Measurements from ENCODE around the gene DSCAM. TPM values are rescaled to one million over a fixed set of nuclear protein-coding genes. Genes with fewer than 3 reads are reported as not detected.

The DSCAM gene
- total and polyA plus RNA-seq, 8 donors = 0.37 TPM; not detected in 7

DNA sequence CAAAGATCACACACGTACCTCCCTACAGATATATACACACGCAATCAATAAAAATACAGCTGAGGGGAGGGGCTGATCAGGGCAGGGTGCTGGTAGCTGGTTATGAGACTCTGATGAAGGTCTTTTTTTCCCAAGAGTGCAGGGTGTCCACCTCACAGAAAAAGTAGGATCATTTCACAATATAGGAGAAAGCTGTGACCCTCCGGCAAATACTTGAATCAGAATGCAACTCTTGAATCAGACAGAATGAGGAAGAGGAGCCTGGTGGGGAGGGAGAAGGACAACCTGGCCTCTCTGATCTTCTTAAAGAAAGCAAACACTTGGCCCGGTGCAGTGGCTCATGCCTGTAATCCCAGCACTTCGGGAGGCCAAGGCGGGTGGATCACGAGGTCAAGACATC lies 710.4 kb downstream of the DSCAM start:
- WGBS, 5 donors = 84 to 94% (median 90%) methylated on average over 7 of the region's 7 CpGs
- no peaks in the 10 kb centered on the region for H3K4me1 ChIP-seq
- H3K4me3 ChIP-seq = no peak overlapping the region
- no peak for TF ChIP-seq POLR2A (IDR thresholded peaks at IDR 0.05)
- TF ChIP-seq, protein P1, sequence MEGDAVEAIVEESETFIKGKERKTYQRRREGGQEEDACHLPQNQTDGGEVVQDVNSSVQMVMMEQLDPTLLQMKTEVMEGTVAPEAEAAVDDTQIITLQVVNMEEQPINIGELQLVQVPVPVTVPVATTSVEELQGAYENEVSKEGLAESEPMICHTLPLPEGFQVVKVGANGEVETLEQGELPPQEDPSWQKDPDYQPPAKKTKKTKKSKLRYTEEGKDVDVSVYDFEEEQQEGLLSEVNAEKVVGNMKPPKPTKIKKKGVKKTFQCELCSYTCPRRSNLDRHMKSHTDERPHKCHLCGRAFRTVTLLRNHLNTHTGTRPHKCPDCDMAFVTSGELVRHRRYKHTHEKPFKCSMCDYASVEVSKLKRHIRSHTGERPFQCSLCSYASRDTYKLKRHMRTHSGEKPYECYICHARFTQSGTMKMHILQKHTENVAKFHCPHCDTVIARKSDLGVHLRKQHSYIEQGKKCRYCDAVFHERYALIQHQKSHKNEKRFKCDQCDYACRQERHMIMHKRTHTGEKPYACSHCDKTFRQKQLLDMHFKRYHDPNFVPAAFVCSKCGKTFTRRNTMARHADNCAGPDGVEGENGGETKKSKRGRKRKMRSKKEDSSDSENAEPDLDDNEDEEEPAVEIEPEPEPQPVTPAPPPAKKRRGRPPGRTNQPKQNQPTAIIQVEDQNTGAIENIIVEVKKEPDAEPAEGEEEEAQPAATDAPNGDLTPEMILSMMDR (IDR thresholded peaks at IDR 0.05) = no peak
- intact Hi-C loops (cut with DNase I; ENCODE audit: low total_unique reads) = no loop called here
- no peak for DNase-seq
- H3K27me3 ChIP-seq = peaks cover 0 to 15% (median 0%) of the 10 kb centered on the region in 3 donors
- no peak overlapping the region for H3K27ac ChIP-seq
- H3K9me3 ChIP-seq = peaks cover 0 to 8% (median 4%) of the 10 kb centered on the region in 4 donors
- H3K36me3 ChIP-seq = no peaks in the 10 kb centered on the region

- H3K9me3 ChIP-seq = peaks cover 0 to 8% (median 4%) of the 10 kb centered on the region in 4 donors
- no peaks in the 10 kb centered on the region for H3K4me1 ChIP-seq
- intact Hi-C loops (cut with DNase I; ENCODE audit: low total_unique reads) = no loop called here
- no peaks in the 10 kb centered on the region for H3K36me3 ChIP-seq
- H3K27ac ChIP-seq = no peak overlapping the region
- no peak for TF ChIP-seq POLR2AphosphoS5 (IDR thresholded peaks at IDR 0.05)
- TF ChIP-seq EP300 (IDR thresholded peaks at IDR 0.05) = no peak
- TF ChIP-seq, protein P1 (IDR thresholded peaks at IDR 0.05) = no peak
- TF ChIP-seq POLR2A (IDR thresholded peaks at IDR 0.05) = no peak
- 83 to 90% (median 87%) methylated on average over 9 of the region's 9 CpGs for WGBS, 5 donors
- peaks cover 0 to 10% (median 0%) of the 10 kb centered on the region in 3 donors for H3K27me3 ChIP-seq
- no peak for DNase-seq
- H3K4me3 ChIP-seq = no peak overlapping the region
Observed at GRCh38 chr21:40134731-40135492, 712.0 kb downstream of the DSCAM start.

DNA sequence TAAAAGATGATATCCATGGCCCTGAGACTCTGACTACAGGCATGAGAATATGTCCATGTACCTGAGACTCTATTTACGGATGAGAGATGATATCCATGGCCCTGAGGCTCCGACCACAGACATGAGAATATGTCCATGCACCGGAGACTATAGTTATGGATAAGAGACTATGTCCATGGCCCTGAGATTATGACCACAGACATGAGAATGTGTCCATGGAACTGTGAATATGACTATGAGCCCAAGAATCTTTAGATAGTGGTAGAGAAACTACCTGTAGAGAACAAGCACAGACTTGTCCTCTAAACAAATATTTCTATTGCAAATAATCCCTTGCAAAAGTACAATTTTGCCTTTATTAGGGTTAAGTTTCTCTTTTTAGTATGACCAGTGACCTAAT lies 716.5 kb downstream of the DSCAM start:
- Histone ChIP-seq H3K27ac (no peak overlapping the region), H3K27me3 (peaks cover 0 to 5% (median 0%) of the 10 kb centered on the region in 3 donors), H3K4me3 (no peak overlapping the region), H3K4me1 (no peaks in the 10 kb centered on the region), H3K9me3 (peaks cover 0 to 8% (median 4%) of the 10 kb centered on the region in 4 donors), H3K36me3 (no peaks in the 10 kb centered on the region)
- intact Hi-C loops (cut with DNase I; ENCODE audit: low total_unique reads) = no loop called here
- 86 to 96% (median 93%) methylated on average over 3 of the region's 3 CpGs for WGBS, 5 donors
- DNase-seq = no peak
- TF ChIP-seq EP300 (IDR thresholded peaks at IDR 0.05) (no peak), POLR2A (IDR thresholded peaks at IDR 0.05) (no peak), POLR2AphosphoS5 (IDR thresholded peaks at IDR 0.05) (no peak)
- TF ChIP-seq, protein P1 (IDR thresholded peaks at IDR 0.05) = no peak

DNA sequence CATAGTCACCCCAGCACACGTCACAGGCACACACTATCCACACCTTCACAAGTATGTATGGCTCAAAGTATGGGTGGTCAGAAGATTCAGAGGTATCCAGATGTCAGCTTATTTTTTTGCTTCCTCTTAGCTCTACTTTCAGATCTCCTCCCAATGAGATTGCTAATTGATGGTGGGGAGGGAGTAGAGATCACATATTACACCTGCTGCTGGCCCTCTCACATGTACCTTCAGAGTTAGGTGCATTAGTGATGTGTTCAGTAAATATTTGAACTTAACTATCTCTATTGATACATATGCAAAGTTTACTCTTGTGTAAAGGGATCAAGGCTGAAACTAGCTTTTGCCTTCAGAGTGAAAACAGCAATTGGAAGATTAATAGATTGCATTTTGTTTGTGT lies 717.1 kb downstream of the DSCAM start:
- H3K27ac ChIP-seq = no peak overlapping the region
- no peaks in the 10 kb centered on the region for H3K4me1 ChIP-seq
- intact Hi-C loops (cut with DNase I; ENCODE audit: low total_unique reads) = loop anchor here (10.0 kb wide), 2 partner anchors 85 to 265 kb away; partner anchors contain the start of gene PCP4
- H3K9me3 ChIP-seq = peaks cover 0 to 9% (median 4%) of the 10 kb centered on the region in 4 donors
- TF ChIP-seq POLR2AphosphoS5 (IDR thresholded peaks at IDR 0.05) (no peak), POLR2A (IDR thresholded peaks at IDR 0.05) (no peak), EP300 (IDR thresholded peaks at IDR 0.05) (no peak)
- TF ChIP-seq, protein P1 (IDR thresholded peaks at IDR 0.05) = no peak
- no peak overlapping the region for H3K4me3 ChIP-seq
- peak in 1 of 2 donors; percentile 16 for DNase-seq
- H3K27me3 ChIP-seq = peaks cover 0 to 5% (median 0%) of the 10 kb centered on the region in 3 donors
- H3K36me3 ChIP-seq = no peaks in the 10 kb centered on the region
- 35 to 67% (median 56%) methylated on average over 1 of the region's 1 CpG for WGBS, 5 donors
